Right lobe of liver (tissue), 4 donors: Measurements from ENCODE around the gene GGT6.

Experiments
- POLR2A ChIP-seq: fragments of 450-650 bp; IDR thresholded peaks from one replicate; pipeline ENCODE4 v1.6.1; 2017; ENCODE audit warnings: antibody characterized with exemption, mild to moderate bottlenecking
- TF ChIP-seq, protein P1 (sequence below), 4 donors: fragments of 200-600 bp in 3 of 4; fragments of 450-650 bp in 1 of 4; IDR thresholded peaks; one replicate each; pipeline versions ENCODE4 v1.5.1 to v1.8.0; 2016 to 2022; ENCODE audit warnings: antibody characterized with exemption in 4 of 4, mild to moderate bottlenecking in 2 of 4
- donor health status: DM: no; HTN: no; CAD: no.
- donor health status: DM: no; HTN: no; CAD: no.
- donor health status: DM: no; HTN: yes; CAD: no.

GRCh38 chr17:4605826-4606225 is 45.4 kb upstream of the GGT6 start:
- TF ChIP-seq, protein P1, sequence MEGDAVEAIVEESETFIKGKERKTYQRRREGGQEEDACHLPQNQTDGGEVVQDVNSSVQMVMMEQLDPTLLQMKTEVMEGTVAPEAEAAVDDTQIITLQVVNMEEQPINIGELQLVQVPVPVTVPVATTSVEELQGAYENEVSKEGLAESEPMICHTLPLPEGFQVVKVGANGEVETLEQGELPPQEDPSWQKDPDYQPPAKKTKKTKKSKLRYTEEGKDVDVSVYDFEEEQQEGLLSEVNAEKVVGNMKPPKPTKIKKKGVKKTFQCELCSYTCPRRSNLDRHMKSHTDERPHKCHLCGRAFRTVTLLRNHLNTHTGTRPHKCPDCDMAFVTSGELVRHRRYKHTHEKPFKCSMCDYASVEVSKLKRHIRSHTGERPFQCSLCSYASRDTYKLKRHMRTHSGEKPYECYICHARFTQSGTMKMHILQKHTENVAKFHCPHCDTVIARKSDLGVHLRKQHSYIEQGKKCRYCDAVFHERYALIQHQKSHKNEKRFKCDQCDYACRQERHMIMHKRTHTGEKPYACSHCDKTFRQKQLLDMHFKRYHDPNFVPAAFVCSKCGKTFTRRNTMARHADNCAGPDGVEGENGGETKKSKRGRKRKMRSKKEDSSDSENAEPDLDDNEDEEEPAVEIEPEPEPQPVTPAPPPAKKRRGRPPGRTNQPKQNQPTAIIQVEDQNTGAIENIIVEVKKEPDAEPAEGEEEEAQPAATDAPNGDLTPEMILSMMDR (IDR thresholded peaks at IDR 0.05) = no peak
- TF ChIP-seq POLR2A = no peak
